Stomach (tissue), 9 donors: ENCODE data around the gene IQCE. TPM values are rescaled to one million over a fixed set of nuclear protein-coding genes. Genes with fewer than 3 reads are reported as not detected.

ENCODE experiments used
- DNase-seq, 2 donors: peaks; one replicate each; pipeline versions ENCODE4 v3.0.0 to v3.0.0-alpha.2; 2013 to 2019
- H3K27ac ChIP-seq, 5 donors: fragments of 200-600 bp in 4 of 5; sonication (generic) in 4 of 5; one replicate each; pipeline ENCODE4 v1.5.1; 2013 to 2019; ENCODE audit warnings: mild to moderate bottlenecking in 1 of 5, moderate library complexity in 1 of 5
- H3K27me3 ChIP-seq, 3 donors: fragments of 200-600 bp; sonication (generic); one replicate each; pipeline ENCODE4 v1.5.1; 2017 to 2019; ENCODE audit warnings: mixed run types in 1 of 3
- H3K36me3 ChIP-seq, 4 donors: fragments of 200-600 bp; sonication (generic); 1 replicate in 3 of 4; 2 replicates in 1 of 4; pipeline ENCODE4 v1.5.1; 2016 to 2019
- H3K4me1 ChIP-seq, 4 donors: fragments of 200-600 bp; sonication (generic); one replicate each; pipeline ENCODE4 v1.5.1; 2016 to 2019
- H3K4me3 ChIP-seq, 4 donors: fragments of 200-600 bp; sonication (generic) in 3 of 4; one replicate each; pipeline ENCODE4 v1.5.1; 2016 to 2019; ENCODE audit warnings: mild to moderate bottlenecking in 1 of 4
- H3K9me3 ChIP-seq, 4 donors: fragments of 200-600 bp; sonication (generic); one replicate each; pipeline ENCODE4 v1.5.1; 2016 to 2019
- CTCF ChIP-seq, 7 experiments: fragments of 450-650 bp in 4 of 7; fragments of 200-600 bp in 3 of 7; sonication (generic) in 3 of 7; IDR thresholded peaks; one replicate each; pipeline ENCODE4 v1.5.1; 2016 to 2019; ENCODE audit warnings: antibody characterized with exemption in 7 of 7, control low read depth in 2 of 7, mild to moderate bottlenecking in 1 of 7
- EP300 ChIP-seq: sonication (generic); formaldehyde crosslinking; IDR thresholded peaks from one replicate; pipeline ENCODE4 v1.6.1; 2017; ENCODE audit warnings: antibody characterized with exemption
- POLR2A ChIP-seq, 4 donors: fragments of 450-650 bp; IDR thresholded peaks; one replicate each; pipeline ENCODE4 v1.6.1; 2016; ENCODE audit warnings: antibody characterized with exemption in 4 of 4, control low read depth in 2 of 4, mild to moderate bottlenecking in 1 of 4, moderate library complexity in 1 of 4
- POLR2AphosphoS5 ChIP-seq, 3 donors: sonication (generic); formaldehyde crosslinking; IDR thresholded peaks; one replicate each; pipeline ENCODE4 v1.6.1; 2016; ENCODE audit warnings: antibody characterized with exemption in 3 of 3
- WGBS, 5 donors: extraction: QIAGEN DNeasy Blood & Tissue Kit in 3 of 5; methylation state at CpG; one replicate each; pipeline versions ENCODE4 v1.1.5 to v1.1.7; 2013 to 2018; 5-methylcytosine and 5-hydroxymethylcytosine counted together
- intact Hi-C: fragments of 100-400 bp; cut with DNase I; formaldehyde crosslinking; loops from one replicate; pipeline ENCODE4 v1.15.1; 2023; ENCODE audit warnings: low total_unique reads
- polyA plus RNA-seq, 3 donors: library from polyadenylated mRNA; stranded (reverse); fragments of 200-250 nt; gene quantifications; one replicate each; pipeline ENCODE4 v1.2.3, GENCODE V29; 2013
- total RNA-seq, 5 donors: library from RNA; depleted of rRNA; stranded (reverse); fragments of >200 nt; gene quantifications; one replicate each; pipeline versions ENCODE4 v1.1.0 to v1.2.3, GENCODE V29; 2014 to 2016
- donor health status: healthy with polysubstance abuse.
- donor health status: Bipolar disorder and iron deficiency.
- donor health status: healthy.

IQCE gene
- total and polyA plus RNA-seq, 8 donors, result 1.8 to 248 (median 10.9) TPM

- no peak for TF ChIP-seq POLR2A (IDR thresholded peaks at IDR 0.05)
- TF ChIP-seq CTCF (IDR thresholded peaks at IDR 0.05), result no peak
- TF ChIP-seq EP300, result no peak
- no peak for TF ChIP-seq POLR2AphosphoS5 (IDR thresholded peaks at IDR 0.05)
- no peaks in the 10 kb centered on the region for H3K36me3 ChIP-seq
Observed at GRCh38 chr7:2639695-2640481, 81.1 kb downstream of the IQCE start.

GRCh38 chr7:2640482-2640830 lies 81.7 kb downstream of the IQCE start:
- Histone ChIP-seq H3K27ac (peak overlapping the region; percentile 61 to 86 (median 83)), H3K36me3 (no peaks in the 10 kb centered on the region), H3K4me3 (no peak overlapping the region), H3K27me3 (no peaks in the 10 kb centered on the region), H3K4me1 (peaks cover 32 to 89% (median 70%) of the 10 kb centered on the region in 4 donors), H3K9me3 (no peaks in the 10 kb centered on the region)
- TF ChIP-seq POLR2A (IDR thresholded peaks at IDR 0.05), result no peak
- peak in 1 of 7 experiments; percentile 17 for TF ChIP-seq CTCF (IDR thresholded peaks at IDR 0.05)
- intact Hi-C loops, result no loop called here
- WGBS, 5 donors, result 35 to 100% (median 47%) methylated on average over 1 to 12 of the region's 12 CpGs
- peak in 1 of 2 donors; percentile 72 for DNase-seq

More at GRCh38 chr7:2639695-2640481, 81.1 kb downstream of the IQCE start:
- no peaks in the 10 kb centered on the region for H3K27me3 ChIP-seq
- peak overlapping the region in 4 of 5 donors; percentile 79 to 86 (median 84) for H3K27ac ChIP-seq
- no peak for DNase-seq
- H3K4me1 ChIP-seq, result peaks cover 27 to 91% (median 73%) of the 10 kb centered on the region in 4 donors
- H3K4me3 ChIP-seq, result no peak overlapping the region
- intact Hi-C loops, result no loop called here
- no peaks in the 10 kb centered on the region for H3K9me3 ChIP-seq
- 81 to 87% (median 86%) methylated on average over 27 to 37 of the region's 37 CpGs for WGBS, 5 donors

GRCh38 chr7:2640846-2641316 lies 82.1 kb downstream of the IQCE start:
- H3K27me3 ChIP-seq, result no peaks in the 10 kb centered on the region
- H3K27ac ChIP-seq, result peak overlapping the region; percentile 61 to 86 (median 83)
- H3K4me1 ChIP-seq, result peaks cover 32 to 89% (median 69%) of the 10 kb centered on the region in 4 donors
- no peak for DNase-seq
- H3K4me3 ChIP-seq, result peak overlapping the region; percentile 11 to 30 (median 20)
- intact Hi-C loops, result no loop called here
- H3K36me3 ChIP-seq, result no peaks in the 10 kb centered on the region
- 48 to 81% (median 67%) methylated on average over 3 to 9 of the region's 9 CpGs for WGBS, 5 donors
- TF ChIP-seq EP300 (no peak), POLR2A (IDR thresholded peaks at IDR 0.05) (no peak), CTCF (IDR thresholded peaks at IDR 0.05) (no peak), POLR2AphosphoS5 (IDR thresholded peaks at IDR 0.05) (no peak)
- H3K9me3 ChIP-seq, result no peaks in the 10 kb centered on the region

- intact Hi-C loops, result no loop called here
- Histone ChIP-seq H3K4me3 (peak overlapping the region; percentile 11 to 30 (median 20)), H3K27ac (peak overlapping the region; percentile 61 to 86 (median 83)), H3K36me3 (peaks cover 0 to 5% (median under 1%) of the 10 kb centered on the region in 4 donors), H3K4me1 (peaks cover 32 to 88% (median 65%) of the 10 kb centered on the region in 4 donors), H3K27me3 (no peaks in the 10 kb centered on the region), H3K9me3 (no peaks in the 10 kb centered on the region)
- peak; percentile 94 for DNase-seq
- 23 to 32% (median 28%) methylated on average over 23 to 39 of the region's 39 CpGs for WGBS, 5 donors
- peak; percentile 81 to 94 (median 93) for TF ChIP-seq POLR2AphosphoS5 (IDR thresholded peaks at IDR 0.05)
- no peak for TF ChIP-seq POLR2A (IDR thresholded peaks at IDR 0.05)
- TF ChIP-seq CTCF (IDR thresholded peaks at IDR 0.05), result no peak
- peak; percentile 56 for TF ChIP-seq EP300
Observed at GRCh38 chr7:2641406-2642393, 82.9 kb downstream of the IQCE start.
